A673 (cell line): ENCODE measurements around the gene ZC3H7B.

Source experiments
- EZH2 ChIP-seq: fragments of 200-600 bp; sonication (generic); IDR thresholded peaks from 2 replicates; pipeline ENCODE4 v1.6.1; 2017; ENCODE audit warnings: borderline replicate concordance, low read depth, mild to moderate bottlenecking, mixed read lengths, antibody characterized with exemption, low read length; ENCODE audit not compliant: poor library complexity, severe bottlenecking
- TF ChIP-seq, protein P1 (sequence below): fragments of 300-800, 200-600 bp; sonication (generic); conservative IDR thresholded peaks from 2 replicates; pipeline ENCODE4 v1.5.1; 2017; ENCODE audit warnings: low read depth, mild to moderate bottlenecking, antibody characterized with exemption, low read length, moderate library complexity, mixed read lengths

DNA sequence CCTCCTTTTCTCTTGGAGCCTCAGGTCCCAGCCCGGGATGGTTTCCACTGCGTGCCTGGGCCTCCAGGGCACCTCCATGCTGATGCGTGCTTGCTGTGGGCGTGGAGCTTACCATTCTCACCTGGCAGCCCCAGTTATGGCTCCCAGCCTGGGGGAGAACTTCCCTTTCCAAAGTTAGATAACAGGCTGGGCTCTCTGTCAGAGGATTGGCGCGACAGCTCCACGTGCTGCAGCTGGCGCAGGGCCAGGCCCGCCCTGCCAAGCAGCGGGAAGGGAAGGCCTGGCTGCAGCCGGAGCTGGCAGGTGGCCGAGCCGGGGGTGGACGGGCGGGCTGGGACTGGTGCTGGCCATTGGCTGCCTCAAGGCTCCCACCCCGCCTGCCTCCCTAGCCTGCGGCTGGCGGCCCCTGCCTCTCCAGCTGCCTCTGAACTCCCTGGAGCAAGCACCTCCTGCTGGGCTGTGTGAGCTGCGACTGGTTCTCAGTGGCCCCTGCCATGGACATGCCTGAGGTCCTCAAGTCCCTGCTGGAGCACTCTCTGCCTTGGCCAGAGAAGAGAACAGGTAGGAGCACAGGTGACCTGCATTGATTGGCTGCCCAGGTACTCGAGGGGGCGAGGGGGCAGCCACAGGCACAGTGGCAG is 65.8 kb downstream of the ZC3H7B start:
- TF ChIP-seq, protein P1, sequence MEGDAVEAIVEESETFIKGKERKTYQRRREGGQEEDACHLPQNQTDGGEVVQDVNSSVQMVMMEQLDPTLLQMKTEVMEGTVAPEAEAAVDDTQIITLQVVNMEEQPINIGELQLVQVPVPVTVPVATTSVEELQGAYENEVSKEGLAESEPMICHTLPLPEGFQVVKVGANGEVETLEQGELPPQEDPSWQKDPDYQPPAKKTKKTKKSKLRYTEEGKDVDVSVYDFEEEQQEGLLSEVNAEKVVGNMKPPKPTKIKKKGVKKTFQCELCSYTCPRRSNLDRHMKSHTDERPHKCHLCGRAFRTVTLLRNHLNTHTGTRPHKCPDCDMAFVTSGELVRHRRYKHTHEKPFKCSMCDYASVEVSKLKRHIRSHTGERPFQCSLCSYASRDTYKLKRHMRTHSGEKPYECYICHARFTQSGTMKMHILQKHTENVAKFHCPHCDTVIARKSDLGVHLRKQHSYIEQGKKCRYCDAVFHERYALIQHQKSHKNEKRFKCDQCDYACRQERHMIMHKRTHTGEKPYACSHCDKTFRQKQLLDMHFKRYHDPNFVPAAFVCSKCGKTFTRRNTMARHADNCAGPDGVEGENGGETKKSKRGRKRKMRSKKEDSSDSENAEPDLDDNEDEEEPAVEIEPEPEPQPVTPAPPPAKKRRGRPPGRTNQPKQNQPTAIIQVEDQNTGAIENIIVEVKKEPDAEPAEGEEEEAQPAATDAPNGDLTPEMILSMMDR, result peak; percentile 40
- TF ChIP-seq EZH2, result no peak
